Activated T-cell treated with anti-CD3 and anti-CD28 coated beads for 24 hours (primary cell): ENCODE data around the gene OR5B21.
A peak's percentile ranks its signal among the peaks of the same experiment; 100 is the strongest.

Source experiments
- DNase-seq: peaks from one replicate; pipeline ENCODE4 v3.0.0-alpha.2; 2020; ENCODE audit warnings: low read depth

Gene OR5B21

GRCh38 chr11:58508005-58508404, at the start of gene OR5B21:
OR5B21 (minus strand) TSS chr11:58508105; CDS start chr11:58508105, 0 bp downstream.
- DNase-seq, result no peak

DNA sequence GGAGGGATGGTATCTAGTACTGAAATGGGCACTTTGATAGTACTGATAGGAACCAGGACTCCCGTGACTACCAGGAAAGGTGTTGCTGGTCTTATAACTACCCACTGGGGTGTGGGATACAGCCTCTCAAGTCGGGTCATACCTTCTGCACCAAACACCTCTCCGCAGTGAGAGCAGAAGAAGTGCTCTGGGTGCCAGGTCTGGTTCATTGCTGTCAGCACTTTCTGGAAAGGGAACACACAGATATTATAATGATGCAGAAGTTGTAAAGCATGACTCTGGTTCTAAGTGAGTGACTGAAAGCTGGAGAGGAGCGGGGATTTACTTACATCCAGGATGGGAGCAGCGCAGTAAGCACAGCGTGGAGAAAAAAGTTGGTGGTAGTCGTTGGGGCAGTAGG, 41.7 kb upstream of the OR5B21 start:
- DNase-seq, result no peak

DNA sequence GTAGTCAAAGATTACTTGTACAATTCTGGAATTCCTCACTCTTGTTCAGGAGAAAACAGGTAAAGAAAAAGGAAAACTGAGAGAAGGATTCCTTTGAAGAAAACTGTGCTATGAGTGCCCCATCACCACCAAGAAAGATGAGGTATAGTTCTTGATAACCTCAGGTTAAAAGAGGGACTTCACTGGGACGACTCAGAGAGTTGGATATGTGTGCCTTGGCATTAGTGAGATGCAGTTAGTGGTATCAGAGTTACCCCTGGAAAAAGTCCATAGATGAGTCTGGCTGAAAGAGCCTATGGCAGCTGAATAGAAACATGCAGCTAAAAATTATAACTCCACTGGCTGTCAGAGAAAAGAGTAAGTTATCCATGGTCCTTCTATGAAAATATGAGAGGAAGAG, 38.9 kb upstream of the OR5B21 start:
- DNase-seq, result no peak

DNA sequence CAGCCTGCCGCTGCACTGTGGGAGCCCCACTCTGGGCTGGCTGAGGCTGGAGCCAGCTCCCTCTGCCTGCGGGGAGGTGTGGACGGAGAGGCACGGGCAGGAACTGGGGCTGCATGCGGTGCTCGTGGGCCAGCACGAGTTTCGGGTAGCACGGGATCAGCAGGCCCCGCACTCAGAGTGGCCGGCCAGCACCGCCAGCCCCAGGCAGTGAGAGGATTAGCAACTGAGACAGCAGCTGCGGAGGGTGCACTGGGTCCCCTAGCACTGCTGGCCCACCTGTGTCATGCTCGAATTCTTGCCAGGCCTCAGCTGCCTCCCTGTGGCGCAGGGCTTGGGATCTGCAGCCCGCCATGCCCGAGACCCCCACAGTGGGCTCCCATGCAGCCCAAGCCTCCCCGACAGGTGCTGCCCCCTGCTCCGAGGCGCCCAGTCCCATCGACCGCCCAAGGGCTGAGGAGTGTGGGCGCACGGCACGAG, 24.0 kb upstream of the OR5B21 start:
- no peak for DNase-seq

GRCh38 chr11:58530236-58530635, 22.3 kb upstream of the OR5B21 start:
- no peak for DNase-seq

DNA sequence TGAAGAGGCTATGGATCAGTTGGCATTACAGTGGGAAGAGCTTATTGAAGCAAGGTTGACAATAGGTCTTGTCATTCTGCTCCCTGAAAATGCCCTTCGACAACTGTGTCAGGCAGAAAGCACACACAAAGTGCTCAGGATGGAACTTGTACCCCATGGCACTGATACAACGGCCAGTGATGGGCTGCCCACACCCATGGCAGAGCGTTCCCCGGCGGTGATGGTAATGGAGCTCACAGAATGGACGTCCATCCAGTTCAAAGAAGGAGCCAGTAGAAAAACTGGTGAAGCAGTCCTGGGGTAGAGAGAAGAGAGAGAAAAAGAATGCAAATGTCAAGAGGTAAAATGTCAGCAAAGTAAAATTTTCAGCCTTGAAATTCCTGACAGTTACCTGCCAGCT, 19.5 kb upstream of the OR5B21 start:
- DNase-seq, result no peak

DNA sequence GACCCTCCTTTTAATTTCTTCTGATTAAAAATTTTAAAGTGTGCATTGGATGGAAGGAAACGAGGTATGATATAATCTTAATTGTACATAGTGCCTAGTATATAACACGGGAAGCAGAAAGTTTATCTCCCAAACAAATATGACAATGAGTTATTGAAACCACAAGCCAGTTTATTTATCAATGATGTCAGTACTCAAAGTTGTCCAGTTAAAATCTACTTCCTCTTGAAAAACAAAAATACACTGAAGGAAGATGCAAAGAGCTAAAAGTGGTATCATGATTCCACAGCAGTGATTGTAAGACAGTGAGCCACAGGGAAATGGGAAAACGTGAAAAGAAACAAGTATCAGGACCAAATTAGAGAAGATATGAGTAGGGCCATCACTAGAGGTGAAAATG, 18.8 kb upstream of the OR5B21 start:
- DNase-seq, result no peak

DNA sequence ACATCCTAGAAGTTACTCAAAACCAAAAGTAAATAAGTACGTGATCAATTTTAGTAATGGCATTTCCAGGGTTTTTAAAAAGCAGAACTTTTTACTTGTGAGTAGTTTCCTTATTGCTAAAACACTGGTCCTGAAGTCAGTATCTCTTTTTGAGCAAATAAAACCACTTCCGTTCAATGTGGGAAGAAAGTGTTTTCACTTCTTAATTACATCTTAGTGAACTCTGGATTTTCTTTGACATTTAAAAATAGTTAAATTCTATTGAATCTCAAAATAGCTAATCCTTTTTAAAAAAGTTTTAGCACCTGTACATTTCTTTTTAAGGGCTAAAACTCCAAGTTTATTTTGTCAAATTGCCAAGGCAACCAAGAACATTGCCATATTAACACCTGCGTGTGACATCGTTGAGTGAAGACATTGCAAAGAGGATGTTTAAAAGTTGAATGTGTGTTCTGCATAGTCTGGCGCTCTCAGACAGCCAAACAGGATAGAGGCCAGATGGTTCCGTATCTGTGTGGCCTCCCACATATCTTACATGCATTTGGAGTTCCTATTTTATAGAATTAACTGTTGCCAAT, 17.2 kb upstream of the OR5B21 start:
- DNase-seq, result no peak

DNA sequence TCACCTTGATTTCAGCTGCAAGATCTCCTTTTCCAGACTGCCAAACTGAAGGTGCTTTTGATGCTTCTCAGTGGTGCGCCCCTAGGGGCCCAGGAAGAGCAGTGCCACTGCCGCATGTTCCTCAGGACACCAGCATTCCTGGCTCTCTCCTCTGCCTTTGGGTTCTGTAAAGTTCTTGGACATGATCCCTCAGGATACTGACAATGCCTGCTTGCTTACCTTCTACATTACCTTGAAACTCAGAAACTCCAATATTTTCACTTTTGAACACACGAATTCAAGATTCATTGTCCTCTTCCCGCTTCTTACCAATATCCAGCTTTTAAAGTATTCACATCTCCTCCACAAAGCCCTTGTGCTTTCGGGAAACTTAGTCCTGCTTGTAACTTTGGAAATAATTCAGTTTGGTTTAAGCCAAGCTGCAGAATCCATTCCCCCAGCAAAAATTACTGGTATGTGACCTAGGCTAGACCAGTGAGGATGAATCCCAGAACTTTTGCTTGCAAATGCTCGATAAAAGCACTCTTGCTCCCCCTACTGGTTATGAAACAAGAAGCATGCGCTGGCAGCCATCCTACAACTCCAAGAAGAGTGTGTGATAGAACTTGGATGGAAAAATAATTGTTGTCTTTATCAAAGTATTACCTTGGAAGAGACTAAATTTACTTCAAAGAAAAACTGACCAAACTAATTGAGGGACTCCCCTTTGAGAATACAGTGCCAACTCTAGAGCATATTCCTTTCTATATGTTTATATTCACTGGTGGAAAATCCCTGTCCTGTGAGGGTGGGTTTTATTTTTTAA, 16.5 kb upstream of the OR5B21 start:
- peak; percentile 37 for DNase-seq

DNA sequence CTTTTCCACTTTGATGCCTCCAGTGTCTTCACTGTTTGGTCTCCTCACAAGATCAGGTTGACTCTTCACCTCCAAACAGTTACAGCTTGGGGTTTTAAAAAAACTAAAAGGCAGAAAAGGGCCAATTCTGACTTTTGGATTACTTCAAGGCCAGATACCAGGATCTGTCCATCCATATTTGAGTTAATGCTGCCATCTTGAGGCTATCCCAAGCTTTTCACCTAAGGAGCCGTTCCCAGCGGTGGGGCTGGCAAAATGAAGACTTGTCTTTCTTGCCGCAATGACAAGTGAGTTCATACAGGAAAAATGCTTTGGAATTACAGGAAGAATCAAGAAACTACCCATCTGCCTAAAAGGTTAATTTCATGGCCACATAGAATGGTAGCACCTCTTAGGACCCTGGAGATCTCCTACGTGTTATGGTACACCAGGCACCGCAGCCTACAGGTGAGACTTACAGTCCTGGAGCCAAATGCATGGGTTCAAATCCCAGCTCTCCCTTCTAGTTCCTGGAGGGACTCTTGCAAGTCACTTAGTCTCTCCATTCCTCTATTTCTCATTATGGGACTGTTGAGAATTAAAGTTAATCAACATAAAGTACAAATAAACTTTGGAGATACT, 6.0 kb upstream of the OR5B21 start:
- no peak for DNase-seq

GRCh38 chr11:58511636-58512035, 3.7 kb upstream of the OR5B21 start:
- DNase-seq, result no peak

DNA sequence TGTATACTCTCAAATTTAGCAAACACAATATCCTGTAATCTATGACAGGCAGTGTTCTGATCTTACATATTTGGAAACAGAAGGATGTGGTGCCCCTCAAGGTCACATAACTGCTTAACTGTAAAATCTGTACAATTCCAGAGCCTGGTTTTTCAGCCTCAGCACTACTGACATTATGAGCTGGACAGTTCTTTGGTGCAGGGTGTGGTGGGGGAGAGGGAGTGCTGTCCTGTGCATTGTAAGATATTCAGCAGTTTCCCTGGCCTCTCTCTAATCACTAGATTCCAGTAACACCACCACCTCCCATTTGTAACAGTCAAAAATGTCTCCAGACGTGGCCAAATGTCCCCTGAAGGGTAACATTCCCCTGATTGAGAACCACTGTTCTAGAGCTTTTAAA, 1.8 kb upstream of the OR5B21 start:
- no peak for DNase-seq

DNA sequence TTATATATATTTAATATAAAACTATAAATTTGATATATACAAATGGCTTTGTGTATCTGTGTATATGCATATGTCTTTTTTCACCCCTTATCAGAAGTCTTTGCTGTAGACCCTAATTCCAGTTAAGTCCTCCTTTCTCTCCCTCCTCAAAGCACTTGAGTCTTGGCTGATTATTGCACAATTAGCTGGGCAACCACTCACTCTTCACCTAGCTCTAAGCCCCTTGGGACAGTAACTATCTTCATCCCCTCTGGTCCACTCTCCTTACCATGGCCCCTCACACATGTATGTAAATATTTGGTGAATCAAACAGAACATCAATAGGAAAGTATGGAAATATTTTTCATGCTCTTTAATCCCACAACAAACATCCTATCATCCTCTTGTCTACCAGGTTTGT, 909 bp upstream of the OR5B21 start:
- no peak for DNase-seq

- DNase-seq, result no peak
These were observed 550 bp downstream of the OR5B21 start for GRCh38 chr11:58507355-58507754.

DNA sequence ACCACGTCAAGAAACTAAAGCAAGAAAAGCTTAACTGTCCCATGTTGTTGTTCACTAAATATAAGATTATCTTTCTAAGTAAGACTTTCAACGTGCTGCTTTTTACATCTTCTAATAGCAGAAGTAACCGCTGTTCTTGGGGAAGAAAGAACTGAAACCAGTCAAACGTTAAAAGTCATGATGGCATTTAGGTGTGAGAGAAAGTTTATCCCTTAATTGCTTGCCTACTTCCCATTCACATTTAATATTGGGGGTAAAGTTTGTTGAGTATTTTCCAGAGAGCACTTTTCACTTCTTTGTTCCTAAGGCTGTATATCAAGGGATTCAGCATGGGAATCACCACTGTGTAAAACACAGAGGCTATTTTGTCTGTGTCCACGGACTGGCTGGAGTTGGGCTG, 970 bp downstream of the OR5B21 start:
- DNase-seq, result no peak

DNA sequence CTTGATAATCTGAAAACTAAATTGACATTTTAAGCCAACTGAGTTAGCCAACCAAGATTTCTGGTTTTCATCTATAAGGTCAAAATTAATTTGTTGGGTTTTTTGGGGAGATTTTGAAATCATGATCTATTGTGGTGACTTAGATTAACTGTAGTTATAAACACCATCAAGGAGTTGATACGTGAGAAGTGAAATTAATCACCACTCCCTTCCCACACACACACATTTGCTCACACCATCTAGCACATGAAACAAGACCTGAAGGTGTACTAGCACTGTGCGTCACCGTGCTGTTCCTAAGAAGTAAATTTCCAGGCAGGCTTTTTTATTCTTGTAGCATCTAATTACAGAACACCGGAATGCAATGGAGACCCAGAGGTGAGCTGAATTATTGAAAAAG, 2.1 kb downstream of the OR5B21 start:
- no peak for DNase-seq

DNA sequence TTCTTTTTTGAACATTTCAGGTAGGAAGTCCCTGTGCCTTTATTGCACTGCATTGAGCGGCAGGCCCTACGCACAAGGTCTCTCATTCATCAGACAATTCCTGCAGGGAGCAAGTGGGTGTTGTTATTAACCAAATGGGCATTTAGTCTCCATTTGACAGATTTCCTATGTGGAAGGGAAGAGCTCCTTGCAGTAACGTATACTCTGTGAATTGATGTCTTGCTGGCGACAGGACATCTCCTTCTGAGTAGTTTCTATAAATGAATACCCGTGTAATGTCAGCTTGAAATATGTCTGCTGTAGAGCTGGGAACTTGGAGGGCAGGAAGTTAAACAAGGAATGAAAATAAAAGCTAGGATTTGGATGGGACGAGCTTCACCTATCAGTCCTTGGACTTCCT, 3.7 kb downstream of the OR5B21 start:
- no peak for DNase-seq

- DNase-seq, result no peak
These were observed 4.5 kb downstream of the OR5B21 start for GRCh38 chr11:58503361-58503856.

GRCh38 chr11:58502004-58502403, 5.9 kb downstream of the OR5B21 start:
- no peak for DNase-seq

DNA sequence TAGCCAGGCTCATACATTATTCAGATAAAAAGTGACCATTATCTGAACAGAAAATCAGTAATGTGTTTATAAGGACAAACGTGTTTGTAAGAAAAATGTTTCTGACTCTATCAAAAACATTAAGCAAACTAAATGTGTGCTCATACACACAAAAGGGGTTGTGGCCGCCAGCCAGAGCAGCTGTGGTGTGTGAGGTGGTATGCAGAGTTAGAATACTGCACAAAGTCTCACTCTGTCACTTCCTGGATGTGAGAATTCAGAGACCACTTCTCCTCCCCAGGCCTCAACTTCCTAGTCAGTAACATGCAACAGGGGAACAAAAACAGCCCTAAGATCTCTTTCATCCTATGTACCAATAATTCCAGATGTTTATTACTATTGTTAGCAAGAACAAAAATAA, 9.4 kb downstream of the OR5B21 start:
- DNase-seq, result no peak

GRCh38 chr11:58497951-58498350, 10.0 kb downstream of the OR5B21 start:
- no peak for DNase-seq

- no peak for DNase-seq
These were observed 12.0 kb downstream of the OR5B21 start for GRCh38 chr11:58495906-58496305.

- DNase-seq, result no peak
These were observed 13.8 kb downstream of the OR5B21 start for GRCh38 chr11:58494101-58494500.
